ENCODE data around the gene COL5A1. TPM values are rescaled to one million over a fixed set of nuclear protein-coding genes. Genes with fewer than 3 reads are reported as not detected.

Gene COL5A1
- total RNA-seq, 4 donors from 2014 or later = 51.9 to 78.3 (median 62.4) TPM

GRCh38 chr9:134685784-134686183 lies 44.2 kb downstream of the COL5A1 start:
- H3K9me3 ChIP-seq = no peaks in the 10 kb centered on the region

GRCh38 chr9:134686896-134687295 lies 45.3 kb downstream of the COL5A1 start:
- 88 to 93% methylated on average over 5 to 7 of the region's 9 CpGs for WGBS, 2 donors
- peaks cover 0 to 53% (median 9%) of the 10 kb centered on the region in 4 donors for H3K4me1 ChIP-seq
- H3K9me3 ChIP-seq = no peaks in the 10 kb centered on the region
- peaks cover 0 to 11% (median 0%) of the 10 kb centered on the region in 3 donors for H3K36me3 ChIP-seq
- no peak overlapping the region for H3K4me3 ChIP-seq
- no peak overlapping the region for H3K27ac ChIP-seq
- no peak for TF ChIP-seq CTCF (IDR thresholded peaks at IDR 0.05)
- no peak for TF ChIP-seq POLR2A (IDR thresholded peaks at IDR 0.05)
- no peak for TF ChIP-seq EP300 (IDR thresholded peaks at IDR 0.05)
- DNase-seq (ENCODE audit: low spot score in 2 of 2) = no peak
- H3K27me3 ChIP-seq = no peaks in the 10 kb centered on the region

More at GRCh38 chr9:134685784-134686183, 44.2 kb downstream of the COL5A1 start:
- Histone ChIP-seq H3K4me1 (peaks cover 0 to 53% (median 16%) of the 10 kb centered on the region in 4 donors), H3K4me3 (no peak overlapping the region), H3K27ac (no peak overlapping the region), H3K36me3 (peaks cover 0 to 11% (median 0%) of the 10 kb centered on the region in 3 donors), H3K27me3 (no peaks in the 10 kb centered on the region)
- no peak for DNase-seq (ENCODE audit: low spot score in 2 of 2)
- 92 to 94% methylated on average over 3 of the region's 3 CpGs for WGBS, 2 donors
- TF ChIP-seq POLR2A (IDR thresholded peaks at IDR 0.05) (no peak), CTCF (IDR thresholded peaks at IDR 0.05) (no peak), EP300 (IDR thresholded peaks at IDR 0.05) (no peak)

- Histone ChIP-seq H3K27ac (no peak overlapping the region), H3K9me3 (no peaks in the 10 kb centered on the region), H3K27me3 (no peaks in the 10 kb centered on the region), H3K4me1 (peaks cover 0 to 53% (median 8%) of the 10 kb centered on the region in 4 donors), H3K36me3 (peaks cover 0 to 11% (median 0%) of the 10 kb centered on the region in 3 donors), H3K4me3 (no peak overlapping the region)
- TF ChIP-seq CTCF (IDR thresholded peaks at IDR 0.05) (no peak), POLR2A (IDR thresholded peaks at IDR 0.05) (no peak), EP300 (IDR thresholded peaks at IDR 0.05) (no peak)
- 83% methylated on average over 7 to 9 of the region's 10 CpGs for WGBS, 2 donors
- no peak for DNase-seq (ENCODE audit: low spot score in 2 of 2)
Observed at GRCh38 chr9:134687556-134687955, 46.0 kb downstream of the COL5A1 start.

- peaks cover 0 to 49% (median 8%) of the 10 kb centered on the region in 4 donors for H3K4me1 ChIP-seq
- no peaks in the 10 kb centered on the region for H3K9me3 ChIP-seq
- no peak overlapping the region for H3K4me3 ChIP-seq
- DNase-seq (ENCODE audit: low spot score in 2 of 2) = no peak
- 86 to 100% methylated on average over 3 to 15 of the region's 15 CpGs for WGBS, 2 donors
- H3K27ac ChIP-seq = peak overlapping the region in 1 of 4 donors; percentile 21
- no peak for TF ChIP-seq EP300 (IDR thresholded peaks at IDR 0.05)
- TF ChIP-seq CTCF (IDR thresholded peaks at IDR 0.05) = no peak
- no peak for TF ChIP-seq POLR2A (IDR thresholded peaks at IDR 0.05)
- peaks cover 0 to 17% (median 0%) of the 10 kb centered on the region in 3 donors for H3K36me3 ChIP-seq
- no peaks in the 10 kb centered on the region for H3K27me3 ChIP-seq
Observed at GRCh38 chr9:134688231-134688630, 46.6 kb downstream of the COL5A1 start.

- 84 to 92% methylated on average over 8 to 14 of the region's 17 CpGs for WGBS, 2 donors
- TF ChIP-seq EP300 (IDR thresholded peaks at IDR 0.05) (no peak), CTCF (IDR thresholded peaks at IDR 0.05) (no peak), POLR2A (IDR thresholded peaks at IDR 0.05) (no peak)
- Histone ChIP-seq H3K4me1 (peaks cover 0 to 44% (median 8%) of the 10 kb centered on the region in 4 donors), H3K9me3 (no peaks in the 10 kb centered on the region), H3K27ac (peak overlapping the region in 1 of 4 donors; percentile 21), H3K36me3 (peaks cover 0 to 20% (median 0%) of the 10 kb centered on the region in 3 donors), H3K4me3 (no peak overlapping the region), H3K27me3 (no peaks in the 10 kb centered on the region)
- no peak for DNase-seq (ENCODE audit: low spot score in 2 of 2)
Observed at GRCh38 chr9:134688661-134689320, 47.2 kb downstream of the COL5A1 start.

All from tibial nerve (tissue), 4 donors.